ENCODE measurements around the gene EME1. TPM values are rescaled to one million over a fixed set of nuclear protein-coding genes. Genes with fewer than 3 reads are reported as not detected.

The EME1 gene
- total and polyA plus RNA-seq, 2 experiments from 2014 or later = 14.4 to 15.9 TPM

DNA sequence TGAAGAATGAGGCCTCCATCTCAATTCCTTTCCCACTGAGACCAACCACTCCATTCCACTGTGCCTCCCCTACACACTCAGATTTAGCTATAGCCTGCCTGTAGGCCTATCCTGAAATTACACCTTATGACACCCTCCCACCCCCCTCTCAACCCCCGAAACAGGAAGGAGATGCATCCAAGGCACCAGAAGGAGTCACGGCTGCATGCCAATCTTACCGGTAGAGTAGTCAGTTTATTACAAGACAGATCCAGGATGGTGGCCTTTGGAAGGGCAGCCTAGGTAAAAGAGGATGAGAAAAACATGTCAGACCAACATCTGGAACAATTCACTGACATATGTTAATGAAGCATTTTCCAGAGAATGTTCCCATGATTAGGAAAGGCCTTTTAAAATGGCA lies 21.7 kb downstream of the EME1 start:
- no peak overlapping the region for H3K4me2 ChIP-seq
- DNase-seq (ENCODE audit: low spot score) (no peak), ATAC-seq (no peak)
- Mint-ChIP-seq H3K36me3 (ENCODE audit: low read depth) (peaks cover 53% of the 10 kb centered on the region), H3K27ac (no peak overlapping the region), H3K4me1 (peaks cover 10% of the 10 kb centered on the region), H3K4me3 (0 out of 3 replicates have a peak overlapping the region, but pooled peaks have one; percentile 32), H3K9me3 (peaks cover 9% of the 10 kb centered on the region; the same call in 1 of the 3 replicates), H3K27me3 (ENCODE audit: insufficient read depth, low read depth, poor library complexity) (peaks cover 2% of the 10 kb centered on the region)
- TF ChIP-seq, protein P1, sequence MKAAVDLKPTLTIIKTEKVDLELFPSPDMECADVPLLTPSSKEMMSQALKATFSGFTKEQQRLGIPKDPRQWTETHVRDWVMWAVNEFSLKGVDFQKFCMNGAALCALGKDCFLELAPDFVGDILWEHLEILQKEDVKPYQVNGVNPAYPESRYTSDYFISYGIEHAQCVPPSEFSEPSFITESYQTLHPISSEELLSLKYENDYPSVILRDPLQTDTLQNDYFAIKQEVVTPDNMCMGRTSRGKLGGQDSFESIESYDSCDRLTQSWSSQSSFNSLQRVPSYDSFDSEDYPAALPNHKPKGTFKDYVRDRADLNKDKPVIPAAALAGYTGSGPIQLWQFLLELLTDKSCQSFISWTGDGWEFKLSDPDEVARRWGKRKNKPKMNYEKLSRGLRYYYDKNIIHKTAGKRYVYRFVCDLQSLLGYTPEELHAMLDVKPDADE (IDR thresholded peaks at IDR 0.05) = no peak
- TF ChIP-seq, protein P2, sequence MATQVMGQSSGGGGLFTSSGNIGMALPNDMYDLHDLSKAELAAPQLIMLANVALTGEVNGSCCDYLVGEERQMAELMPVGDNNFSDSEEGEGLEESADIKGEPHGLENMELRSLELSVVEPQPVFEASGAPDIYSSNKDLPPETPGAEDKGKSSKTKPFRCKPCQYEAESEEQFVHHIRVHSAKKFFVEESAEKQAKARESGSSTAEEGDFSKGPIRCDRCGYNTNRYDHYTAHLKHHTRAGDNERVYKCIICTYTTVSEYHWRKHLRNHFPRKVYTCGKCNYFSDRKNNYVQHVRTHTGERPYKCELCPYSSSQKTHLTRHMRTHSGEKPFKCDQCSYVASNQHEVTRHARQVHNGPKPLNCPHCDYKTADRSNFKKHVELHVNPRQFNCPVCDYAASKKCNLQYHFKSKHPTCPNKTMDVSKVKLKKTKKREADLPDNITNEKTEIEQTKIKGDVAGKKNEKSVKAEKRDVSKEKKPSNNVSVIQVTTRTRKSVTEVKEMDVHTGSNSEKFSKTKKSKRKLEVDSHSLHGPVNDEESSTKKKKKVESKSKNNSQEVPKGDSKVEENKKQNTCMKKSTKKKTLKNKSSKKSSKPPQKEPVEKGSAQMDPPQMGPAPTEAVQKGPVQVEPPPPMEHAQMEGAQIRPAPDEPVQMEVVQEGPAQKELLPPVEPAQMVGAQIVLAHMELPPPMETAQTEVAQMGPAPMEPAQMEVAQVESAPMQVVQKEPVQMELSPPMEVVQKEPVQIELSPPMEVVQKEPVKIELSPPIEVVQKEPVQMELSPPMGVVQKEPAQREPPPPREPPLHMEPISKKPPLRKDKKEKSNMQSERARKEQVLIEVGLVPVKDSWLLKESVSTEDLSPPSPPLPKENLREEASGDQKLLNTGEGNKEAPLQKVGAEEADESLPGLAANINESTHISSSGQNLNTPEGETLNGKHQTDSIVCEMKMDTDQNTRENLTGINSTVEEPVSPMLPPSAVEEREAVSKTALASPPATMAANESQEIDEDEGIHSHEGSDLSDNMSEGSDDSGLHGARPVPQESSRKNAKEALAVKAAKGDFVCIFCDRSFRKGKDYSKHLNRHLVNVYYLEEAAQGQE (IDR thresholded peaks at IDR 0.05; ENCODE audit: unreplicated experiment) = no peak
- TF ChIP-seq POLR2AphosphoS5 (IDR thresholded peaks at IDR 0.05; ENCODE audit: low read depth) (no peak), ZNF331 (CRISPR knock-in tag; IDR thresholded peaks at IDR 0.05; ENCODE audit: low read depth) (no peak), EZH2 (IDR thresholded peaks at IDR 0.05; ENCODE audit: low read depth, unreplicated experiment) (no peak), ZNF114 (CRISPR knock-in tag; IDR thresholded peaks at IDR 0.05) (no peak), CREB1 (CRISPR knock-in tag; IDR thresholded peaks at IDR 0.05; ENCODE audit: low read depth) (no peak)
- TF ChIP-seq, protein P3, sequence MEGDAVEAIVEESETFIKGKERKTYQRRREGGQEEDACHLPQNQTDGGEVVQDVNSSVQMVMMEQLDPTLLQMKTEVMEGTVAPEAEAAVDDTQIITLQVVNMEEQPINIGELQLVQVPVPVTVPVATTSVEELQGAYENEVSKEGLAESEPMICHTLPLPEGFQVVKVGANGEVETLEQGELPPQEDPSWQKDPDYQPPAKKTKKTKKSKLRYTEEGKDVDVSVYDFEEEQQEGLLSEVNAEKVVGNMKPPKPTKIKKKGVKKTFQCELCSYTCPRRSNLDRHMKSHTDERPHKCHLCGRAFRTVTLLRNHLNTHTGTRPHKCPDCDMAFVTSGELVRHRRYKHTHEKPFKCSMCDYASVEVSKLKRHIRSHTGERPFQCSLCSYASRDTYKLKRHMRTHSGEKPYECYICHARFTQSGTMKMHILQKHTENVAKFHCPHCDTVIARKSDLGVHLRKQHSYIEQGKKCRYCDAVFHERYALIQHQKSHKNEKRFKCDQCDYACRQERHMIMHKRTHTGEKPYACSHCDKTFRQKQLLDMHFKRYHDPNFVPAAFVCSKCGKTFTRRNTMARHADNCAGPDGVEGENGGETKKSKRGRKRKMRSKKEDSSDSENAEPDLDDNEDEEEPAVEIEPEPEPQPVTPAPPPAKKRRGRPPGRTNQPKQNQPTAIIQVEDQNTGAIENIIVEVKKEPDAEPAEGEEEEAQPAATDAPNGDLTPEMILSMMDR (conservative IDR thresholded peaks at IDR 0.05; ENCODE audit: low read depth in 2 of 2) = no peak
- TF ChIP-seq, protein P4, sequence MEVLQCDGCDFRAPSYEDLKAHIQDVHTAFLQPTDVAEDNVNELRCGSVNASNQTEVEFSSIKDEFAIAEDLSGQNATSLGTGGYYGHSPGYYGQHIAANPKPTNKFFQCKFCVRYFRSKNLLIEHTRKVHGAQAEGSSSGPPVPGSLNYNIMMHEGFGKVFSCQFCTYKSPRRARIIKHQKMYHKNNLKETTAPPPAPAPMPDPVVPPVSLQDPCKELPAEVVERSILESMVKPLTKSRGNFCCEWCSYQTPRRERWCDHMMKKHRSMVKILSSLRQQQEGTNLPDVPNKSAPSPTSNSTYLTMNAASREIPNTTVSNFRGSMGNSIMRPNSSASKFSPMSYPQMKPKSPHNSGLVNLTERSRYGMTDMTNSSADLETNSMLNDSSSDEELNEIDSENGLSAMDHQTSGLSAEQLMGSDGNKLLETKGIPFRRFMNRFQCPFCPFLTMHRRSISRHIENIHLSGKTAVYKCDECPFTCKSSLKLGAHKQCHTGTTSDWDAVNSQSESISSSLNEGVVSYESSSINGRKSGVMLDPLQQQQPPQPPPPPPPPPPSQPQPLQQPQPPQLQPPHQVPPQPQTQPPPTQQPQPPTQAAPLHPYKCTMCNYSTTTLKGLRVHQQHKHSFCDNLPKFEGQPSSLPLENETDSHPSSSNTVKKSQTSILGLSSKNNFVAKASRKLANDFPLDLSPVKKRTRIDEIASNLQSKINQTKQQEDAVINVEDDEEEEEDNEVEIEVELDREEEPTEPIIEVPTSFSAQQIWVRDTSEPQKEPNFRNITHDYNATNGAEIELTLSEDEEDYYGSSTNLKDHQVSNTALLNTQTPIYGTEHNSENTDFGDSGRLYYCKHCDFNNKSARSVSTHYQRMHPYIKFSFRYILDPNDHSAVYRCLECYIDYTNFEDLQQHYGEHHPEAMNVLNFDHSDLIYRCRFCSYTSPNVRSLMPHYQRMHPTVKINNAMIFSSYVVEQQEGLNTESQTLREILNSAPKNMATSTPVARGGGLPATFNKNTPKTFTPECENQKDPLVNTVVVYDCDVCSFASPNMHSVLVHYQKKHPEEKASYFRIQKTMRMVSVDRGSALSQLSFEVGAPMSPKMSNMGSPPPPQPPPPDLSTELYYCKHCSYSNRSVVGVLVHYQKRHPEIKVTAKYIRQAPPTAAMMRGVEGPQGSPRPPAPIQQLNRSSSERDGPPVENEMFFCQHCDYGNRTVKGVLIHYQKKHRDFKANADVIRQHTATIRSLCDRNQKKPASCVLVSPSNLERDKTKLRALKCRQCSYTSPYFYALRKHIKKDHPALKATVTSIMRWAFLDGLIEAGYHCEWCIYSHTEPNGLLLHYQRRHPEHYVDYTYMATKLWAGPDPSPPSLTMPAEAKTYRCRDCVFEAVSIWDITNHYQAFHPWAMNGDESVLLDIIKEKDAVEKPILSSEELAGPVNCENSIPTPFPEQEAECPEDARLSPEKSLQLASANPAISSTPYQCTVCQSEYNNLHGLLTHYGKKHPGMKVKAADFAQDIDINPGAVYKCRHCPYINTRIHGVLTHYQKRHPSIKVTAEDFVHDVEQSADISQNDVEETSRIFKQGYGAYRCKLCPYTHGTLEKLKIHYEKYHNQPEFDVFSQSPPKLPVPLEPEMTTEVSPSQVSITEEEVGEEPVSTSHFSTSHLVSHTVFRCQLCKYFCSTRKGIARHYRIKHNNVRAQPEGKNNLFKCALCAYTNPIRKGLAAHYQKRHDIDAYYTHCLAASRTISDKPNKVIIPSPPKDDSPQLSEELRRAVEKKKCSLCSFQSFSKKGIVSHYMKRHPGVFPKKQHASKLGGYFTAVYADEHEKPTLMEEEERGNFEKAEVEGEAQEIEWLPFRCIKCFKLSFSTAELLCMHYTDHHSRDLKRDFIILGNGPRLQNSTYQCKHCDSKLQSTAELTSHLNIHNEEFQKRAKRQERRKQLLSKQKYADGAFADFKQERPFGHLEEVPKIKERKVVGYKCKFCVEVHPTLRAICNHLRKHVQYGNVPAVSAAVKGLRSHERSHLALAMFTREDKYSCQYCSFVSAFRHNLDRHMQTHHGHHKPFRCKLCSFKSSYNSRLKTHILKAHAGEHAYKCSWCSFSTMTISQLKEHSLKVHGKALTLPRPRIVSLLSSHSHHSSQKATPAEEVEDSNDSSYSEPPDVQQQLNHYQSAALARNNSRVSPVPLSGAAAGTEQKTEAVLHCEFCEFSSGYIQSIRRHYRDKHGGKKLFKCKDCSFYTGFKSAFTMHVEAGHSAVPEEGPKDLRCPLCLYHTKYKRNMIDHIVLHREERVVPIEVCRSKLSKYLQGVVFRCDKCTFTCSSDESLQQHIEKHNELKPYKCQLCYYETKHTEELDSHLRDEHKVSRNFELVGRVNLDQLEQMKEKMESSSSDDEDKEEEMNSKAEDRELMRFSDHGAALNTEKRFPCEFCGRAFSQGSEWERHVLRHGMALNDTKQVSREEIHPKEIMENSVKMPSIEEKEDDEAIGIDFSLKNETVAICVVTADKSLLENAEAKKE (CRISPR knock-in tag; IDR thresholded peaks at IDR 0.05) = no peak
- peaks cover 34% of the 10 kb centered on the region for H3K36me3 ChIP-seq (ENCODE audit: insufficient read depth)
- peaks cover 4% of the 10 kb centered on the region; the same call in 1 of the 2 replicates for H3K4me1 ChIP-seq (ENCODE audit: insufficient read depth)
- H3F3A ChIP-seq (replicated peaks; ENCODE audit: low read depth) = no peaks in the 10 kb centered on the region
- no peak overlapping the region for H2AFZ ChIP-seq
- H3K27me3 ChIP-seq (ENCODE audit: insufficient read depth) = no peaks in the 10 kb centered on the region
- H3K79me2 ChIP-seq (replicated peaks; ENCODE audit: insufficient read depth) = peaks cover 25% of the 10 kb centered on the region
- peaks cover 27% of the 10 kb centered on the region for H4K20me1 ChIP-seq (replicated peaks; ENCODE audit: insufficient read depth)
- H3K9me2 ChIP-seq (ENCODE audit: insufficient read depth) = no peaks in the 10 kb centered on the region
- no peak overlapping the region for H3K4me3 ChIP-seq
- H3K27ac ChIP-seq (ENCODE audit: low read depth) = no peak overlapping the region
